K562 (cell line): Measurements from ENCODE around the gene MIDN. TPM values are rescaled to one million over a fixed set of nuclear protein-coding genes. Genes with fewer than 3 reads are reported as not detected.

Experiments used
- ASH1L ChIP-seq: fragments of 450-650 bp; IDR thresholded peaks from 2 replicates; pipeline ENCODE4 v1.6.1; 2018; ENCODE audit warnings: borderline replicate concordance, mild to moderate bottlenecking, low read depth; ENCODE audit not compliant: partially characterized antibody
- BRF1 ChIP-seq: IDR thresholded peaks from 3 replicates; pipeline ENCODE4 v1.6.1; 2011; ENCODE audit warnings: borderline replicate concordance, mild to moderate bottlenecking; ENCODE audit not compliant: insufficient read length; ENCODE audit errors: extremely low read depth
- CCNT2 ChIP-seq: IDR thresholded peaks from 2 replicates; pipeline ENCODE4 v1.6.1; 2011; ENCODE audit warnings: borderline replicate concordance, low read depth, mild to moderate bottlenecking, moderate library complexity, mixed read lengths, low read length; ENCODE audit not compliant: insufficient read length; ENCODE audit errors: extremely low read depth
- EZH2 ChIP-seq: IDR thresholded peaks from 2 replicates; pipeline ENCODE4 v1.6.1; 2012; ENCODE audit warnings: low read depth, mild to moderate bottlenecking, inconsistent platforms, low read length, borderline replicate concordance
- FOSL1 ChIP-seq: fragments of 200-800 bp; sonication (Bioruptor generic); conservative IDR thresholded peaks from 2 replicates; pipeline ENCODE4 v1.6.1; 2016; ENCODE audit warnings: missing genetic modification characterization, missing compliant biosample characterization
- FOXA3 ChIP-seq, 2 experiments: fragments of 450-650 bp in 1 of 2; sonication (generic) in 1 of 2; formaldehyde crosslinking; IDR thresholded peaks in 1 of 2; conservative IDR thresholded peaks in 1 of 2; 2 replicates each; pipeline versions ENCODE4 v1.4.0 to v1.8.0; 2020 to 2022; ENCODE audit warnings: mild to moderate bottlenecking in 2 of 2, missing genetic modification reagents in 1 of 2
- GABPA ChIP-seq: fragments of 200-800 bp; sonication (Bioruptor generic); conservative IDR thresholded peaks from 2 replicates; pipeline ENCODE4 v1.6.1; 2016; ENCODE audit warnings: low read depth, missing genetic modification characterization, missing compliant biosample characterization
- HDAC6 ChIP-seq: IDR thresholded peaks from 2 replicates; pipeline ENCODE4 v1.6.1; 2012; ENCODE audit warnings: low read depth, mild to moderate bottlenecking, control low read depth, inconsistent platforms, low read length, moderate library complexity
- IFI16 ChIP-seq: fragments of 250-450 bp; sonication (Bioruptor Pico); IDR thresholded peaks from 2 replicates; pipeline ENCODE4 v2.1.2; 2022; ENCODE audit warnings: mild to moderate bottlenecking, inconsistent platforms
- JUNB ChIP-seq: fragments of 450-650 bp; formaldehyde crosslinking; conservative IDR thresholded peaks from 2 replicates; pipeline ENCODE4 v1.4.0; 2020; ENCODE audit warnings: mild to moderate bottlenecking
- JUND ChIP-seq, 2 experiments: IDR thresholded peaks; 2 replicates in 1 of 2; 3 replicates in 1 of 2; pipeline ENCODE4 v1.6.1; 2011; ENCODE audit warnings: borderline replicate concordance in 2 of 2, low read depth in 2 of 2, low read length in 2 of 2, improper control_type of control experiment in 1 of 2, missing biosample characterization in 1 of 2, missing genetic modification characterization in 1 of 2, missing genetic modification reagents in 1 of 2
- MAFF ChIP-seq: IDR thresholded peaks from 2 replicates; pipeline ENCODE4 v1.6.1; 2012; ENCODE audit warnings: low read length, improper control_type of control experiment
- MECOM ChIP-seq: fragments of 250-450 bp; sonication (Bioruptor Pico); IDR thresholded peaks from 2 replicates; pipeline ENCODE4 v1.8.0; 2022; ENCODE audit warnings: inconsistent platforms
- NELFE ChIP-seq: IDR thresholded peaks from 2 replicates; pipeline ENCODE4 v1.6.1; 2011; ENCODE audit warnings: mild to moderate bottlenecking; ENCODE audit not compliant: insufficient read depth, insufficient read length
- PTBP1 ChIP-seq: fragments of 200-400 bp; formaldehyde crosslinking; IDR thresholded peaks from 2 replicates; pipeline ENCODE4 v1.6.1; 2017; ENCODE audit warnings: low read depth, low read length
- SAFB ChIP-seq: fragments of 200-400 bp; formaldehyde crosslinking; IDR thresholded peaks from 2 replicates; pipeline ENCODE4 v1.6.1; 2017; ENCODE audit warnings: low read depth, low read length, borderline replicate concordance
- SIN3A ChIP-seq, 2 experiments: fragments of 150-350 bp in 1 of 2; IDR thresholded peaks; 2 replicates each; pipeline ENCODE4 v1.6.1; 2011 to 2016; ENCODE audit warnings: borderline replicate concordance in 2 of 2, low read depth in 2 of 2, low read length in 2 of 2, mild to moderate bottlenecking in 2 of 2, moderate library complexity in 2 of 2; ENCODE audit not compliant: control insufficient read depth in 1 of 2
- SP1 ChIP-seq: sonication (generic); formaldehyde crosslinking; IDR thresholded peaks from 2 replicates; pipeline ENCODE4 v1.8.1; 2022; ENCODE audit warnings: mild to moderate bottlenecking, missing genetic modification reagents
- TSC22D4 ChIP-seq: fragments of 450-650 bp; IDR thresholded peaks from 2 replicates; pipeline ENCODE4 v1.6.1; 2016; ENCODE audit warnings: missing genetic modification characterization, missing biosample characterization, control low read depth
- ZBTB1 ChIP-seq: sonication (generic); formaldehyde crosslinking; IDR thresholded peaks from 2 replicates; pipeline ENCODE4 v1.8.1; 2023; ENCODE audit warnings: missing genetic modification reagents, low read depth, mild to moderate bottlenecking, borderline replicate concordance
- ZFP1 ChIP-seq: fragments of 450-650 bp; formaldehyde crosslinking; IDR thresholded peaks from 2 replicates; pipeline ENCODE4 v1.4.0; 2020; ENCODE audit warnings: mild to moderate bottlenecking, mixed read lengths
- ZNF197 ChIP-seq: fragments of 200-800 bp; sonication (Bioruptor generic); IDR thresholded peaks from 2 replicates; pipeline ENCODE4 v1.6.1; 2016; ENCODE audit warnings: low read depth, missing genetic modification characterization, missing compliant biosample characterization
- ZNF699 ChIP-seq: fragments of 250-450 bp; sonication (Bioruptor Pico); IDR thresholded peaks from 2 replicates; pipeline ENCODE4 v1.8.0; 2021; ENCODE audit warnings: mild to moderate bottlenecking, moderate library complexity; ENCODE audit not compliant: insufficient replicate concordance
- ZNF764 ChIP-seq: fragments of 250-450 bp; sonication (Bioruptor Pico); IDR thresholded peaks from 2 replicates; pipeline ENCODE4 v1.4.0; 2020; ENCODE audit warnings: low read depth, mild to moderate bottlenecking, moderate library complexity
- polyA plus RNA-seq, 8 experiments: library from polyadenylated mRNA; depleted of rRNA in 4 of 8; stranded (reverse) in 5 of 8; unstranded in 3 of 8; fragments of >200 nt; fragmentation: Nextera tagmentation in 2 of 8; fragmentation: Illumina TruSeq in 1 of 8; extraction: Ambion mirVana in 2 of 8; extraction: Trizol in 1 of 8; gene quantifications; 2 replicates each; pipeline versions ENCODE4 v1.2.1 to v1.2.3, GENCODE V29; 2011 to 2014; ENCODE audit warnings: inconsistent platforms in 1 of 8, missing spikeins in 1 of 8
- total RNA-seq, 7 experiments: library from RNA; depleted of rRNA in 6 of 7; stranded (reverse); fragments of >200 nt in 6 of 7; fragmentation: Illumina TruSeq in 2 of 7; extraction: Trizol in 2 of 7; gene quantifications; 2 replicates each; pipeline versions ENCODE4 v1.2.1 to v1.2.3, GENCODE V29; 2011 to 2021; ENCODE audit warnings: low replicate concordance in 1 of 7
- TF ChIP-seq, protein P1 (sequence below): sonication (generic); formaldehyde crosslinking; IDR thresholded peaks from 2 replicates; pipeline ENCODE4 v1.8.0; 2023; ENCODE audit warnings: mild to moderate bottlenecking, missing genetic modification reagents
- TF ChIP-seq, protein P2 (sequence below): sonication (generic); formaldehyde crosslinking; IDR thresholded peaks from 2 replicates; pipeline ENCODE4 v1.5.0; 2020; ENCODE audit warnings: missing genetic modification reagents

MIDN gene
- total and polyA plus RNA-seq, 9 of the 15 experiments (the other 6 are each of a cell fraction or from before 2014, with no cell fraction given) = 0.17 to 120 (median 10.1) TPM

- TF ChIP-seq SIN3A (IDR thresholded peaks at IDR 0.05; ENCODE audit: borderline replicate concordance in 2 of 2, control insufficient read depth in 1 of 2, low read depth in 2 of 2, low read length in 2 of 2) = peak; percentile 8 to 25; a peak in 1 of 4 replicates
- TF ChIP-seq EZH2 = no peak
- no peak for TF ChIP-seq FOXA3 (CRISPR knock-in tag; conservative IDR thresholded peaks at IDR 0.05 in 1 of 2, IDR thresholded peaks at IDR 0.05 in 1 of 2)
- no peak for TF ChIP-seq SP1
- TF ChIP-seq NELFE = no peak
- TF ChIP-seq ASH1L = no peak
- peak; percentile 39 for TF ChIP-seq CCNT2
- no peak for TF ChIP-seq MECOM (CRISPR knock-in tag)
- no peak for TF ChIP-seq BRF1
- TF ChIP-seq ZFP1 = no peak
- no peak for TF ChIP-seq TSC22D4 (tag)
- TF ChIP-seq MAFF = no peak
- TF ChIP-seq ZNF197 = no peak
- no peak for TF ChIP-seq GABPA (tag)
- no peak for TF ChIP-seq JUND (IDR thresholded peaks at IDR 0.05; ENCODE audit: borderline replicate concordance, low read depth, low read length)
- no peak for TF ChIP-seq JUND (tag; IDR thresholded peaks at IDR 0.05; ENCODE audit: borderline replicate concordance, low read depth, low read length)
- 0 out of 2 replicates have a peak, but pooled peaks have one; percentile 67 for TF ChIP-seq ZBTB1
- TF ChIP-seq JUNB (CRISPR knock-in tag) = no peak
- no peak for TF ChIP-seq PTBP1
- TF ChIP-seq ZNF699 (CRISPR knock-in tag) = no peak
- TF ChIP-seq SAFB = no peak
- TF ChIP-seq, protein P1, sequence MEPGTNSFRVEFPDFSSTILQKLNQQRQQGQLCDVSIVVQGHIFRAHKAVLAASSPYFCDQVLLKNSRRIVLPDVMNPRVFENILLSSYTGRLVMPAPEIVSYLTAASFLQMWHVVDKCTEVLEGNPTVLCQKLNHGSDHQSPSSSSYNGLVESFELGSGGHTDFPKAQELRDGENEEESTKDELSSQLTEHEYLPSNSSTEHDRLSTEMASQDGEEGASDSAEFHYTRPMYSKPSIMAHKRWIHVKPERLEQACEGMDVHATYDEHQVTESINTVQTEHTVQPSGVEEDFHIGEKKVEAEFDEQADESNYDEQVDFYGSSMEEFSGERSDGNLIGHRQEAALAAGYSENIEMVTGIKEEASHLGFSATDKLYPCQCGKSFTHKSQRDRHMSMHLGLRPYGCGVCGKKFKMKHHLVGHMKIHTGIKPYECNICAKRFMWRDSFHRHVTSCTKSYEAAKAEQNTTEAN = no peak
- no peak for TF ChIP-seq HDAC6
- no peak for TF ChIP-seq FOSL1 (tag)
- no peak for TF ChIP-seq ZNF764
- TF ChIP-seq IFI16 (CRISPR knock-in tag) = no peak
- TF ChIP-seq, protein P2, sequence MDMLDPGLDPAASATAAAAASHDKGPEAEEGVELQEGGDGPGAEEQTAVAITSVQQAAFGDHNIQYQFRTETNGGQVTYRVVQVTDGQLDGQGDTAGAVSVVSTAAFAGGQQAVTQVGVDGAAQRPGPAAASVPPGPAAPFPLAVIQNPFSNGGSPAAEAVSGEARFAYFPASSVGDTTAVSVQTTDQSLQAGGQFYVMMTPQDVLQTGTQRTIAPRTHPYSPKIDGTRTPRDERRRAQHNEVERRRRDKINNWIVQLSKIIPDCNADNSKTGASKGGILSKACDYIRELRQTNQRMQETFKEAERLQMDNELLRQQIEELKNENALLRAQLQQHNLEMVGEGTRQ (CRISPR knock-in tag) = no peak
Observed at GRCh38 chr19:1271528-1272422, 23.4 kb downstream of the MIDN start (continued).
